ENCODE results near the gene DGLUCY.
"Not testable (repeated sequence)": the region's sequence is repeated elsewhere in the genome, so short reads cannot be mapped to it uniquely, and the experiment has no call there.

DGLUCY gene

DNA sequence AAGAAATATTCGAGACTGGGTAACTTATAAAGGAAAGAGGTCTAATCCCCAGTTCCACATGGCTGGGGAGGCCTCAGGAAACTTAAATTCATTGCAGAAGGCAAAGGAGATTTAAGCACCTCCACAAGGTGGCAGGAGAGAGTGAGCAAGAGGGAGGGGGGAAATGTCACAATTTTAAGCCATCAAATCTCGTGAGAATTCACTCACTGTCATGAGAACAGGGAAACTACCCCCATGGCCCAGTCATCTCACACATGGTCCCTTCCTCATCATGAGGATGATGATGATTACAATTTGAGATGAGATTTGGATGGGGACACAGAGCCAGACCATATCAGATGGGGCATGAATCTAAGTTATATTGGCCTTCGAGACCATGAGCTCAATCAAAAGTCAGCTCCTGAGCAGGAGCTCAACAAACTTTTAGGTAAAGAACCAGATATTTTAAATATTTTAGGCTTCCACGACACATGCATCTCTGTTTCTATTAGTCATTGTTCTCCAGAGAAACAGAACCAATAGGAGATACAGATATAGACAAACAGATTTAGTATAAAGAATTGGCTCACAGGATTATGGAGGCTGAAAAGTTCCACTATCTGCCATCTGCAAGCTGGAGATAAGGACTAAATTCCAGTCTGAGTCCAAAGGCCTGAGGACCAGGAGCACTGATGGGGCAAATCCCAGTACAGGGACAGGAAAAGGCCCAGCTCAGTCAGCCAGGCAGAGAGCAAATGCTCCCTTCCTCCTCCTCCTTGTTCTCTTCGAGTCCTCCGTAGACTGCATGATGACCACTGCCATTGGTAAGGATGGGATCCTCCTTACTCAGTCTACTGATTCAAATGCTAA is 24.9 kb downstream of the DGLUCY start:
- DNase-seq (ENCODE audit: low spot score), result peak; percentile 36

DNA sequence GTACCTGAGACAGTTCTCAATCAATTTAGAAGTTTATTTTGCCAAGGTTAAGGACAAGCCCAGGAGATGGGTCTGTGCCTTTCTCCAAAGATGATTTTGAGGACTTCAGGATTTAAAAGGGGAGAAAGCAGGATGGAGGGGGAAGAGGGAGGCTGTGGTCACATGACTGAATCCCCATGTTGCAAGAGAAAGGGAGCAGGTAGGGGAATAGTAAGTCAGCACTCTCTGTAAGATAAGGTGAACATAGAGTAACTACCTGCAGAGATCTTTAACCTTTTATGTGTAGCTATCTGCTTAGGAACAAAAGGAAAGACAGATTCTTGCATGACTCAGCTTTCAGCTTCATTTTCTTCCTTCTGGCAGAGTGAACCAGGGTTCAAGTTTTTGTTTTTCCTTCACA is 25.9 kb downstream of the DGLUCY start:
- DNase-seq (ENCODE audit: low spot score), result no peak

DNA sequence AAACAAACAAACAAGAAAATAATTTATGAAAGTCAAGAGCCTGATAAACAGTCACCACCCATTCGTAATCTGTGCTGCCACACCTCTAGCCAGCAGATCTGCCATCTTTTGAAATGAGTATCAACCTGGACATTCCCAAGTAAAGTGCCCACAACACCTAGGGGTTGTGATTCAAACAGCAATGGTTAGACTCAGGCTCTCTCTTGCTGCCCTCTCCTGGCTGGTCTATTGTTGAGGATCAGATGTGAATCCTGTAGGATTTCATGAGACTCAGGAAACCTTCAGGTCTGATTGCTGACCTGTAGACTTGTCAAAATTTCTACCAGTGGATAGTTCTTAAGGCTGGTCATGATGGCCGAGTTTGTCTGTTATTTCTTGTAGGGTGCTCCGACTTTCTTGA is 26.8 kb downstream of the DGLUCY start:
- DNase-seq (ENCODE audit: low spot score), result peak; percentile 47

DNA sequence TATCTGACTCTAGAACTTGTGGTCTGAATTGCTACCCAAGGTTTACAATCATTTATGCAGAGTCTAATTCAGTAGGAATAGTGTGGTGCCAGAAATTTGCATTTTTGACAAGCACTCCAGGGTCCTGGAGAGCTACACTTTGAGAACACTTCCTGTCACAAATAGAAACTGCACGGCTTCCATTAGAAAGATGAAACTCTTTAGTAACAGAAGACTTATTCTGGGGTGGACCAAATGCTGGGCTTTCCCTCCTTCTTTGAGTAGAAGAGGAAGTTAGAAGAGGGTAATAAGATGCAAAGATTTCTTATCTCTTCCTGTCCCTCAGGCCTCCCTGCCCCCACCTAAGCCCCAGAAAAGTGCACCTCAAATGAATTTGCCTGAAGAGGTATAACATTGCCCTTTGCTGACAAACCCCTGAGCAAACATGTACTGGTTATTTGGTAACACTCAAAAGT is 28.4 kb downstream of the DGLUCY start:
- DNase-seq (ENCODE audit: low spot score), result no peak

DNA sequence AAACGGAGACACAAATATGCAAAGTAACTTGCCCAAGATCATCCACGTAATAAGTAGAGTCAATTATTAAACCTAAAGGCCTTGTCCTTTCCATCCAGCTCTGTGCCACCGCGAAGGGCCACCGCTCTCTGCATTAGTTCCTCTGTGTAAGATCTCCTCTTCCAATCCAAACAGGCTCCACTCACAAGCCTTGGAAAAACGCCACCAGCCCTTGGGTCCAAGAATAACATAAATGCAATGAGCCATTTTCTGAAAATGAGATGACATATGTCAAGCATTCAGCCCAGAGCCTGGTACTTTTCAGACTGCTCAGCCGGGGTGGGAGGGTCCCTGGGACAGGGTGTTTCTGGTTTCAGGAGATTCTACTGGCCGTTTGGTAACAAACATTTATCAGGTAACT is 30.0 kb downstream of the DGLUCY start:
- peak; percentile 59 for DNase-seq (ENCODE audit: low spot score)

DNA sequence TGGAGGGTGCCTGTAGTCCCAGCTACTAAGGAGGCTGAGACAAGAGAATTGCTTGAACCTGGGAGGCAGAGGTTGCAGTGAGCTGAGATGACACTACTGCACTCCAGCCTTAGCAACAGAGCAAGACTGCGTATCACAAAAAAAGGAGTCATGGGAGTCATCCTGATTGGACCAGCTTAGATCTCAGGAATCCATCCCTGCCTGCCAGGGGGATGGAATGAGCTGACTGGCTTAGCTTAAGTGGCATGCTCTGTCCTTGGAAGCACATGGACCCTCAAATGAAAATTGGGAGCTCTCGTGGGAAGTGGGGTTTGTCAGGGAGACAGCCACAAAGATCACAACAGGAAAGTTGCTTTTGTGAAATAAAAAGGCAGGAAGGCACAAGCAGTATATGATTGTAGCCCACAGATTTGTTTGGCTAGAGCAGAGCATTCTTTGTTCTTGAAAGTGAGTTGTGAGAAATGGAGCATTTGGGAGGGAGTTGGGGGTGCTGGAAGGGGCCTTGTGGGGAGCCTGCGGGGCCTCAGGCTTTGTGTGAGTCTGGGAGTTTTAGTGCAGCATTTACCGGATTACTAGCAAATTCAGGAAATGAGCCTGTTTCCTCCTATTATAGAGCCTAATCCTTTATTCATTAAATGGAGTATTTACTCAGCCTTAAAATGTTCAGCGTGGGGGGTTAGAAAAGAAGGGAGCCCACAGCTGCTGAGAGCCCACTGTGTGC is 30.7 kb downstream of the DGLUCY start:
- peak; percentile 73 for DNase-seq (ENCODE audit: low spot score)

DNA sequence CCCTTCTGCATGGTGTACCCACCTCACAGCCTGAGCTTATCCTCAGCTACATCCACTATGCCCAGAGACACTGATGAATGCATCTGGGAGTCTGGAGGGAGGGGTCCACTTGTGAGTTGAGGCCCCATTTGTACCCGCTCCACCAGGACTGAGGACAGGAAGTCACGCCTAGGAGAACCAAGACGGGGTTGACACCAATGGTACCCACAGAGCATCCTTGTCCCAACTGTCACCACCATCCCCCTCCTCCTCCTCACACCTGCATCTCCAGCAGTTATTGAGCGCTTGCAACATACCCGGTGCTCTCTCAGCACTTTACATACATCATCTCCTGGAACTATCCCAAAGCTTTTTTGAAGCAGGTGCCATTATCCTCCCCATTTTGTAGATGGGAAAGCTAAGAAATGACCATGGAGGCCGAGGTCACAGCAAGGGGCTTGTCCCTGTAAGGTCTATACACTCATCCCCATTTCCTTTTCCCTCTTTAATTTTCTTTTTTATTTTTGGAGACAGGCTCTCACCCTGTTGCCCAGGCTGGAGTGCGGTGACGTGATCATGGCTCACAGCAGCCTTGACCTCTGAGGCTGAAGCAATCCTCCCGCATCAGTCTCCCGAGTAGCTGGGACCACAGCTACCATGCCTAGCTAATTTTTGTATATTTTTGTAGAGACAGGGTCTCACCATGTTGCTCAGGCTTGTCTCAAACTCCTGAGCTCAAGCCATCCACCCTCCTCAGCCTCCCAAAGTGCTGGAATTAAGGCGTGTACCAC is 31.7 kb downstream of the DGLUCY start:
- no peak for DNase-seq (ENCODE audit: low spot score)

DNA sequence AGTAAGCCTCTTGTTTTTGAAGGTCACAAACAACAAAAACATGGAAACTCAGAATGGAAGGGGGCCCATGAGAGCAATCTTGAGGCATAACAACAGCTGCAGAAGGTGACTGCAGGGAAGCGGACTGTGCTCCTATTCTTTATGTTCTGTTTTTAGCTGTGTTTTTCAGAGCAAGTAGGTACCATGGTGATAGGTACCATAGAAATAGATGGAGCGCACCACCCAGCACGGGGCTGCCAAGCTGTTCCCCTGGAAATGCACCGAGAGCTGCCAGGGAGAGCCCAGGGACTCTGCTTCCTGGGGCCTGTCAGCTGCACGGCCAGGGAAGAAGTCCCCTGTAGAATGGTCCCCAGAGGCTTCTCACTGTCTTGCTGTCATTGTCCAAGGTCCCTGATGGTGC is 32.8 kb downstream of the DGLUCY start:
- DNase-seq (ENCODE audit: low spot score), result no peak

DNA sequence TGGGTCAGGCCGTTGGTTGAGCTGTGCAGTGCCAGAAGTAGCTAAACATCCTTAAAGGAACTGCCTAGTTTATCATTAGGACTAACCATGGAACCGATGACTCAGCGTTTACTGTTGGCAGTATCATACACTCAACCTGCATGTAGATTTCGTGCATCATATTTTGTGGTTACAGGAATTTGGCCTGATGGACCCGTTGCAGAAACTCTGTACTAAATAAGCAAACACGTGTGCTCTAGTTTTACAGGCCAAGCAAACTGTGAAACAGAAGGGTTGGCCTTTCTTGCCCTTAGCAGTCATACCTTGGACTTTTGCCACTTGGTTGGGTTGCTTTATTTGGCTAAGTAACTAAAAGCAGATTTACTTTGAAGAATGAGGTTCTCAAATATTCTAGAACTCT is 35.6 kb downstream of the DGLUCY start:
- DNase-seq (ENCODE audit: low spot score), result peak; percentile 97

DNA sequence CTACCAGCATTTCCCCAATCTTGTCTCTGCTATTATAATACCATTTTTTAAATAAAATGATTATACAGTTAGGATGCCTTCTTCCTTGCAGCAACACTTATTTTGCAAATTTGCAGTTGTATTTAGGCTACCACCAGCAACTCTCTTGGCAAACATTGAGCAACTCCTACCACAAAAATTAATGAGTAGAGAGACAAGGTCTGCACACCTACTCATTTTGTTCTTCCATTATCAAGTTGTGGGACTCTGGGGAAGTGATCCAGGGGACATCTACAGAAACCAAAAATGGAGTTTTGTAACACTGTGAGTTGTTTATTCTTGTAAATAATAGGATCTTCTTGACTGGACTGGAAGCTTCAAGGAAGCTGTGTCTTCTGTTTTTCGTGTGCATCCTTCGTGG is 38.6 kb downstream of the DGLUCY start:
- no peak for DNase-seq (ENCODE audit: low spot score)

DNA sequence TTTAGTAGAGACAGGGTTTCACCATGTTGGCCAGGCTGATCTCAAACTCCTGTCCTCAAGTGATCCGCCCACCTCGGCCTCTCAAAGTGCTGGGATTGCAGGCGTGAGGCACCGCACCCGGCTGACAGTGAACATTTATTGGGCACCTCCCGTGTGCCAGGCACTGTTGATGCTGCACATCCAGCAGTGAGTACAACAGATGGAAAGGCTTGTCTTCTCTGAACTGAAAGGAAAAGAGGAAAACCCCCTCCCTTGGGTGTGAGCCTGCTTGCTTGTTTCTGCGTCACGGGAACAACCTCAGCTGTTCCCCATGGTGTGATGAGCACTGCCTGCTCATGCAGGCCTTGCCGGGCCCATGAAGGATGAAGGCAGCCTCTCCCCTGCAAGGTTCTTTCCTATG is 39.5 kb downstream of the DGLUCY start:
- no peak for DNase-seq (ENCODE audit: low spot score)

DNA sequence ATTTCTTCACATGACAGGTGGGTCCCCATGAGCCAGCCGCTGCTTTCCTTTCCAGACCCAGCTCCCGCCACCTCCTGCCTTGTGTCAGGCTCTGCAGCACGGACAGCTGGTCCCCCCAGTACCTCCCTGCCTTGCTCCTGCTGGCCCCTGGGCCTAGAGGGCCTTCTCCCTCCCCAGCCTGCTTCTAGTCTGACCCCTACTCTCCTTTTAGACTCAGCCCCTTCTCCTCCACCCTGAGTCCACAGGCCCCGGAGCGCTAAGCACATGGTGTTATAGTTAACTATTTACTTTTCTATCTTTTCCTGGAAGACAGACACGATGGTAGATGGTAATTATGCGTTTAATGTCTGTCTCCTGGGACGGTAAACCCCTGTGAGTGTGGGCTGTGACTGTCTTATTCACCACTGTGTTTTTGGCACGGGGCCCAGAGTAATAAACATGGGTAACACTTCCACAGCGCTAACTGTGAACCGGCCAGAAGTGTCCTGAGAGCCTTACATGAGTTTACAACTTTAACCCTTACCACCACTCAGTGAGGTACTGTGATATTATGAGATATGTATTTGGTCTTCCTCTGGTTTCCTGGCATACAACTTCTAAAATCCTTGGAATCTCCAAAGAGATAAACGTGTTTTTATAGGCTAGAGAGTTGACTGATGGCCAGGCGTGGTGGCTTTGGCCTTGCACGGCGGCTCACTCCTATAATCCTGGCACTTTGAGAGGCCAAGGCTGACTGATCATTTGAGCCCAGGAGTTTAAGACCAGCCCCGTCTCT is 41.2 kb downstream of the DGLUCY start:
- DNase-seq (ENCODE audit: low spot score), result peak; percentile 93

DNA sequence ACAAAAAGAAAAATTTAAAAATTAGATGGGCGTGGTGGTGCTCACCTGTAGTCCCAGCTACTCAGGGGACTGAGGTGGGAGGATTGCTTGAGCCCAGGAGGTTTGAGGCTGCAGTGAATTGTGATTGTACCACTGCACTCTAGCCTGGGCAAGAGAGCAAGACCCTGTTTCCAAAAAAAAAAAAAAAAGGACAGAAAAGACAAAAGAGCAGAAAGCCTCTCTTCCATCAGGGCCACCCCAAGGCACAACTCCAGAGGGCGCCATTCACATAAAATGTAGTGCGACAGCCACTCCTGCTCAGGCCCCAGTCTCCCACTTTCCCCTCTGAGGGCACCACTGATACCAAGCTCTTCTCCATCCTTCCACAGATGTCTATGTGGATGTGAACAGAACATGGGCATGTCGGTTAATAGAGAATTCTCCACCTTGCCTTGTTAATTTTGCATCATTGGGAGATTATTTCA is 41.8 kb downstream of the DGLUCY start:
- no peak for DNase-seq (ENCODE audit: low spot score)

DNA sequence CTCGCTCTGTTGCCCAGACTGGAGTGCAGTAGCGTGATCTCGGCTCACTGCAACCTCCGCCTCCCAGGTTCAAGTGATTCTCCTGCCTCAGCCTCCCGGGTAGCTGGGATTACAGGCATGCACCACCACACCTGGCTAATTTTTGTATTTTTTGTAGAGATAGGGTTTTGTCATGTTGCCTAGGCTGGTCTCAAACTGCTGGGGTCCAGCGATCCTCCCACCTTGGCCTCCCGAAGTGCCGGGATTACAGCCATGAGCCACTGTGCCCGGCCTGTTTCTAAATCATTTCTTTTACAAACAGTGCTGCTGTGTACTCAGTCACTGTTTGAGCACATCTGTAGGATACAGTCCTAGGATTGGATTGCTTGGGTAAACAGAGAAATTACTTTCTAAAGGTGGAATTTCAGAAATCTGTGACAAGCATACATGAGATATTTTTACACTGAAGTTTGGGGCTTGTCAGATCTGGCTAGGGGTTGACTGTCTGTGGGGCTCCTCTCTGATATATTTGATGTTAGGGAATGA is 42.3 kb downstream of the DGLUCY start:
- DNase-seq (ENCODE audit: low spot score), result not testable (repeated sequence)

DNA sequence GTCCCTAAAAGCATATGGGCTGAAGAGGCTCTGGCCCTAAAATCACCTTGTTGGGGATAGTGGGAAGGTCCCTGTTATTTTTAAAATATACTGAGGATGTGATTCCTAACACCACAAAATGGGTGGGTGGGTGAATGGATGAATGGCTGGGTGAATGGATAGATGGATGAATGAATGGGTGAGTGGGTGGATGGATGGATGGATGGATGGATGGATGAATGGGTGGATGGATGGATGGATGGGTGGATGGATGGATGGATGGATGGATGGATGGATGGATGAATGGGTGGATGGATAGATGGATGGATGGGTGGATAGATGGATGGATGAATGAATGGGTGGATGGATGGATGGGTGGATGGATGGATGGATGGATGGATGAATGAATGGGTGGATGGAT is 43.0 kb downstream of the DGLUCY start:
- DNase-seq (ENCODE audit: low spot score), result not testable (repeated sequence)

DNA sequence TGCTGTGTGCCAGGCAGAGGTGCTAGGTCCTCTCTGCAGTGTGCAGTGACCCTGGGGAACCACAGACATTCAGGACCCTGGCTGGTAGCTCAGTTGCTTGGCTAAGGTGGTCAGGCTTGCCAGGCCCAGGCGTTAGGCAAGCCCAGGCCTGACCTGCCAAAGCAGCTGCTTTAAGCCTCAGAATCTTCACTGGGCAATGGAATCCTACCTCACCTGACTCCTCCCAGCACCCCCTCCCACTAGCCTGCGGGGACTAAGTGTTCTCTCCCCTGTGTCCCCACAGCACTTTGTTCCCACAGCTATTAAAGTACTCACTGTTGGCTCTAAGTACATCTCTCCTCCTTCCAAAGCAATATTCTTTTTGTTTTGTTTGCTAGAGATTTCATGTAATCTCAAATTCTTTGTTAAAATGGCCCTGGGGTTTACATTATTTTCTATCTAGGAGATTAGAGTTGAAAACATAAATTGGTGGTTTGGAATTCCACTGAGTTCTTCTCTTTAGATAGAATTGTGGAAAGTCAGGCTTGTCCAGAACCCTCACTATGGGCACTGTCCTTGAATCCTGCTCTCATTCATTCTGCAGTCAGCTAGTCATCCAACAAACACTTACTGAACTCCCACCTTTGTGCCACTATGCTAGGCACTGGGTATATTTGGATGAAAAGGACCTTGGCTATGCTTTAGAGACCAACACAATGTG is 44.4 kb downstream of the DGLUCY start:
- DNase-seq (ENCODE audit: low spot score), result no peak

DNA sequence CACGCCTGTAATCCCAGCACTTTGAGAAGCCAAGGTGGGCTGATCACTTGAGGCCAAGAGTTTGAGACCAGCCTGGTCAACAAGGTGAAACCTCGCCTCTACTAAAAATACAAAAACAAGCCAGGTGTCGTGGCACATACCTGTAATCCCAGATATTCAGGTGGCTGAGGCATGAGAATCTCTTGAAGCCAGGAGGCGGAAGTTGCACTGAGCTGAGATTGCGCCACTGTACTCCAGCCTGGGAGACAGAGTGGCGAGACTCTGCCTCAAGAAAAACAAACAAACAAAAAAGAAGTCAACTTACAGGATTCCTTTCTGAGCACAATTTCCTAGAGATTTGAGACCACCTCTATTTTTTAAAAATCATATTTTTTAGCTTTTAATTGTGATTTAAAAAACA is 45.3 kb downstream of the DGLUCY start:
- DNase-seq (ENCODE audit: low spot score), result no peak

DNA sequence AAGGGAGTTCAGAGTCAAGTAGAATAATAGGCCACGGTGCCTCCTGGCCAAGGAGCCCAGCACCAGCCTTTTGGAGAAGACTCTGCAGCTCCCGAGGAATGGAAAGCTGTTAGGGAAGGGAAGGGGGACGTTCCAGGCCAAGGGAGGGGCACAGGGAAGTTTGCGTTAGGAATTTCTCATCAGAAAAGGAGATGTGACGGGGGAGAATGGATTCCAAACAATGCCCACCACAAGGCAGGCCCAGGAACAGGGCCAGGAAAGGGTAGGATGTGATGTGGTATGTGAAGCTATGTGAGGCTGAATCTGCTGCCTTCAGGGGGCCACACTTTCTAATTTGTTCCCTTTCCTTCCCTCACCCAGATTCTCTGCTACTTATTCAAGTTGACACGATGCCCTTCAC is 46.0 kb downstream of the DGLUCY start:
- DNase-seq (ENCODE audit: low spot score), result no peak

DNA sequence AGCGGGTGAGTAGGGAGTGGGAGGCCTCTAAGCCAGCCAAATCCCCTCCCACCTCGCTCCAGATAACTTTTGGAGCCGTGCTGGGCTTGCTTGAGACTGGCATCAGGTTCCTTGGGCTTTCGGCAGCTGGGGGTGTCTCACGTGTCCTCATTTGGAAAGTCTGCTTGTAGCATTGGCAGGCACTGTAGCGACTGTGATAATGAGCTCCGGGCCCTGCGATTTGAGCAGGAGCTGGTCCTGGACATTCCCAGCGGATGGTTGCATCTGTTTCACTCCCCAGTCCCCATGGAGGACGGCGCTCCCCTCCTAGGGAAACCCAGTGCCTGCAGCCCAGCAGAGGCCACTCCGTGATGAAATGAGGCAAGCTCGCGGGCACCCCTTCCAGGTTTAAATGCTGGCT is 49.4 kb downstream of the DGLUCY start:
- DNase-seq (ENCODE audit: low spot score), result no peak

DNA sequence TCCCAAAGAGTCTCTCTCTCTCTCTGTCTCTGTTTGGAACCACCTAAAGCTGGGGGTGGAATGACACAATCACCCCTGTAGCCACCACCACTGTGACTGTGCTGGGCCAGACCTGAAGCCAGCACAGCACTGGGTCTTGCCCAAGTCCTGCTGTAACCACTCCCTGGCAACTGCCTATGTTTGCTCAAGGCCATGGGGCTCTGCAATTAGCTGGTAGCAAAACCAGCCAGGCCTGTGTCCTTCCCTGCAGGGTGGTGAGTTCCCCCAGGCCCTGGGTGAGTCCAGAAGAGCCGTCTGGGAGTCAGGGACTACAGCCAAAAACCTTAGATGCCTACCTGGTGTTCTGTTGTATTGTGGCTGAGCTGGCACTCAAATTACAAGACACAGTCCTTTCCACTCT is 50.8 kb downstream of the DGLUCY start:
- no peak for DNase-seq (ENCODE audit: low spot score)

DNA sequence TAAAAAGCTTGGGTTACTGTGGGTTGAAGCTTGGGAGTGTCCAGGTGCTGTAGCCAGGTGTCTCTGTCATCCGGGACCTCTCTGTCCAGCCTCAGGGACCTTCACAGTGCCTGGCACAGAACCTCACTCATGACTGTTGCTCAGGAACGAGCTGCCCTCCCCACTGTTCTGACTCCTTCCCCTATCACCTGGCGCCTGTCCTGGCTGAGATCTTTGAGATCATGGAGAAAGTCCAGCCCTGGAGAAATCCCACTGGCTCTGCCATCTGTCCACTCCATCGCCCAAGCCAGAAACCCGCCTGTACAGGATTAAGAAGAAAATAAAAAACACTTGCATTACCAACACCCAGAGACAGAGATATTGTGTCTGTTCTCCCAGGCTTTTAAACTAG is 53.5 kb downstream of the DGLUCY start:
- no peak for DNase-seq (ENCODE audit: low spot score)

All from kidney tubule cell (primary cell).